SK-N-MC (cell line): ENCODE results near the gene MTHFR.

Experiments used
- DNase-seq: peaks from one replicate; pipeline ENCODE4 v3.0.0-alpha.2; 2011; ENCODE audit warnings: low read depth, low spot score
- H3K27ac ChIP-seq: fragments of 200-600 bp; sonication (generic); 2 replicates; pipeline ENCODE4 v1.5.1; 2016; ENCODE audit warnings: mixed run types
- H3K36me3 ChIP-seq: fragments of 200-600 bp; sonication (generic); 2 replicates; pipeline ENCODE4 v1.6.1; 2017; ENCODE audit warnings: antibody characterized with exemption, low read length, mixed read lengths; ENCODE audit not compliant: insufficient read depth
- H3K4me3 ChIP-seq: fragments of 200-600 bp; sonication (generic); 2 replicates; pipeline ENCODE4 v1.5.1; 2016
- H3K9ac ChIP-seq: fragments of 200-600 bp; sonication (generic); 2 replicates; pipeline ENCODE4 v1.8.0; 2017; ENCODE audit warnings: mixed run types, mixed read lengths; ENCODE audit not compliant: insufficient read length
- H3K9me3 ChIP-seq: fragments of 200-600 bp; sonication (generic); 2 replicates; pipeline ENCODE4 v1.6.1; 2017; ENCODE audit warnings: low read depth, mild to moderate bottlenecking, antibody characterized with exemption, low read length, moderate library complexity, mixed read lengths
- EZH2 ChIP-seq: fragments of 200-600 bp; sonication (generic); IDR thresholded peaks from one replicate; pipeline ENCODE4 v1.6.1; 2017; ENCODE audit warnings: antibody characterized with exemption
- FOXP2 ChIP-seq: optimal IDR thresholded peaks from 2 replicates; pipeline ENCODE3; 2011; ENCODE audit warnings: mild to moderate bottlenecking, moderate library complexity; ENCODE audit not compliant: insufficient read depth; ENCODE audit errors: extremely low read length, control extremely low read depth
- POLR2AphosphoS5 ChIP-seq: IDR thresholded peaks from 2 replicates; pipeline ENCODE4 v1.6.1; 2012; ENCODE audit warnings: mild to moderate bottlenecking, low read depth, low read length, borderline replicate concordance

The MTHFR gene

GRCh38 chr1:11740258-11741192 lies 65.2 kb downstream of the MTHFR start:
- Histone ChIP-seq H3K9ac (no peak overlapping the region), H3K27ac (no peak overlapping the region), H3K4me3 (no peak overlapping the region), H3K36me3 (no peaks in the 10 kb centered on the region), H3K9me3 (no peaks in the 10 kb centered on the region)
- TF ChIP-seq POLR2AphosphoS5 (no peak), EZH2 (no peak), FOXP2 (no peak)
- no peak for DNase-seq

- Histone ChIP-seq H3K36me3 (no peaks in the 10 kb centered on the region), H3K9ac (no peak overlapping the region), H3K27ac (no peak overlapping the region), H3K9me3 (no peaks in the 10 kb centered on the region), H3K4me3 (no peak overlapping the region)
- DNase-seq = no peak
- TF ChIP-seq POLR2AphosphoS5 (no peak), EZH2 (no peak), FOXP2 (no peak)
Measured at GRCh38 chr1:11738783-11739182, 67.0 kb downstream of the MTHFR start.

- no peaks in the 10 kb centered on the region for H3K36me3 ChIP-seq
- TF ChIP-seq EZH2 (no peak), FOXP2 (no peak), POLR2AphosphoS5 (no peak)
- H3K27ac ChIP-seq = no peak overlapping the region
- no peaks in the 10 kb centered on the region for H3K9me3 ChIP-seq
- DNase-seq = no peak
- H3K4me3 ChIP-seq = no peak overlapping the region
- no peak overlapping the region for H3K9ac ChIP-seq
Measured at GRCh38 chr1:11738096-11738495, 67.7 kb downstream of the MTHFR start.

- Histone ChIP-seq H3K36me3 (no peaks in the 10 kb centered on the region), H3K9ac (peak overlapping the region; percentile 66), H3K4me3 (peak overlapping the region; percentile 90), H3K9me3 (no peaks in the 10 kb centered on the region), H3K27ac (no peak overlapping the region)
- no peak for DNase-seq
- TF ChIP-seq POLR2AphosphoS5 (no peak; the same call in 1 of the 2 replicates), EZH2 (no peak), FOXP2 (no peak)
Measured at GRCh38 chr1:11736746-11737639, 68.8 kb downstream of the MTHFR start.

- Histone ChIP-seq H3K9me3 (no peaks in the 10 kb centered on the region), H3K36me3 (no peaks in the 10 kb centered on the region), H3K4me3 (peak within 1 kb of the TSS; percentile 90), H3K9ac (peak within 1 kb of the TSS; percentile 66), H3K27ac (no peak within 1 kb of the TSS)
- TF ChIP-seq FOXP2 = no peak
- no peak for TF ChIP-seq EZH2
- TF ChIP-seq POLR2AphosphoS5 = peak; percentile 71; the same call in 1 of the 2 replicates
- DNase-seq = no peak
Measured at GRCh38 chr1:11735854-11736745, 69.7 kb downstream of the MTHFR start, which contains the start of gene AGTRAP. AGTRAP (plus strand) TSS chr1:11736136; CDS start chr1:11736209, 73 bp downstream.
